Caco-2 (cell line): ENCODE results near the gene SLC35F1. TPM values are rescaled to one million over a fixed set of nuclear protein-coding genes. Genes with fewer than 3 reads are reported as not detected.

ENCODE experiments used
- BruUV-seq: library from RNA; stranded (reverse); fragments of 400-500 nt; replicated peaks from 2 replicates; lab custom pipeline; 2021; lab: Mats Ljungman, UMichigan
- CTCF ChIA-PET: fragments of 300-600 bp; sonication (Branson Sonifier 250); formaldehyde crosslinking; loops from one replicate; lab custom pipeline; 2022; ENCODE audit warnings: antibody characterized with exemption; lab: Charles Lee
- POLR2A ChIA-PET: fragments of 300-600 bp; sonication (Branson Sonifier 250); formaldehyde crosslinking; loops from one replicate; lab custom pipeline; 2022; ENCODE audit warnings: antibody characterized with exemption; lab: Charles Lee
- DNase-seq, 2 experiments: peaks; one replicate each; pipeline versions ENCODE4 v3.0.0 to v3.0.0-alpha.2; 2020 to 2022
- H3K27me3 ChIP-seq: replicated peaks from 2 replicates; pipeline ENCODE4 v1.6.0; 2011; ENCODE audit warnings: low read length; ENCODE audit not compliant: control insufficient read depth, insufficient read depth
- H3K36me3 ChIP-seq: 2 replicates; pipeline ENCODE4 v1.5.1; 2011; ENCODE audit warnings: low read length; ENCODE audit not compliant: control insufficient read depth, insufficient read depth
- H3K4me1 ChIP-seq: fragments of 250-450 bp; sonication (Bioruptor Pico); 2 replicates; pipeline ENCODE4 v1.5.1; 2020; ENCODE audit warnings: mild to moderate bottlenecking
- H3K4me3 ChIP-seq: 2 replicates; pipeline ENCODE4 v1.5.1; 2011; ENCODE audit warnings: low read depth, mild to moderate bottlenecking, control low read depth, low read length
- H3K9me3 ChIP-seq: fragments of 250-450 bp; sonication (Bioruptor Pico); 2 replicates; pipeline ENCODE4 v1.5.1; 2020; ENCODE audit warnings: mild to moderate bottlenecking, moderate library complexity
- H3K27ac Mint-ChIP-seq: one replicate; pipeline ENCODE4 v1.8.0; 2022; ENCODE audit warnings: mixed read lengths; ENCODE audit not compliant: unreplicated experiment
- H3K27me3 Mint-ChIP-seq: one replicate; pipeline ENCODE4 v1.8.0; 2022; ENCODE audit warnings: mixed read lengths; ENCODE audit not compliant: insufficient read depth, unreplicated experiment
- H3K36me3 Mint-ChIP-seq: one replicate; pipeline ENCODE4 v1.8.0; 2022; ENCODE audit warnings: mild to moderate bottlenecking, mixed read lengths; ENCODE audit not compliant: insufficient read depth, unreplicated experiment
- H3K4me1 Mint-ChIP-seq: one replicate; pipeline ENCODE4 v1.8.0; 2022; ENCODE audit warnings: low read depth, mixed read lengths; ENCODE audit not compliant: unreplicated experiment
- H3K4me3 Mint-ChIP-seq: one replicate; pipeline ENCODE4 v1.8.0; 2022; ENCODE audit warnings: mild to moderate bottlenecking, moderate library complexity, mixed read lengths; ENCODE audit not compliant: unreplicated experiment
- H3K9me3 Mint-ChIP-seq: one replicate; pipeline ENCODE4 v1.8.0; 2022; ENCODE audit warnings: mixed read lengths; ENCODE audit not compliant: unreplicated experiment
- CTCF ChIP-seq, 2 experiments: fragments of 200-600 bp in 1 of 2; IDR thresholded peaks; 1 replicate in 1 of 2; 2 replicates in 1 of 2; pipeline versions ENCODE4 v1.5.1 to v1.8.0; 2011 to 2022; ENCODE audit warnings: antibody characterized with exemption in 1 of 2, control low read depth in 1 of 2, inconsistent platforms in 1 of 2, low read depth in 1 of 2, low read length in 1 of 2, mild to moderate bottlenecking in 1 of 2, moderate library complexity in 1 of 2; ENCODE audit not compliant: insufficient read depth in 1 of 2, severe bottlenecking in 1 of 2, unreplicated experiment in 1 of 2
- intact Hi-C: fragments of 100-400 bp; cut with micrococcal nuclease; formaldehyde crosslinking; loops from one replicate; pipeline ENCODE4 v1.10.0; 2022; ENCODE audit not compliant: unreplicated experiment
- total RNA-seq: library from RNA; stranded (reverse); gene quantifications from 2 replicates; pipeline ENCODE4 v1.2.3, GENCODE V29; 2022

SLC35F1 gene
- total RNA-seq, 1 experiment from 2014 or later = not detected

GRCh38 chr6:118313762-118314161 lies 406.7 kb downstream of the SLC35F1 start:
- intact Hi-C loops = no loop called here

GRCh38 chr6:118316796-118317384 lies 409.8 kb downstream of the SLC35F1 start:
- intact Hi-C loops = no loop called here
- H3K27ac Mint-ChIP-seq = no peak overlapping the region

More at GRCh38 chr6:118313762-118314161, 406.7 kb downstream of the SLC35F1 start:
- no peak for DNase-seq
- BruUV-seq = no TSS peak
- Histone ChIP-seq H3K36me3 (no peaks in the 10 kb centered on the region), H3K4me3 (no peak overlapping the region), H3K27me3 (no peaks in the 10 kb centered on the region), H3K9me3 (no peaks in the 10 kb centered on the region), H3K4me1 (no peaks in the 10 kb centered on the region)
- no peak for TF ChIP-seq CTCF (IDR thresholded peaks at IDR 0.05; ENCODE audit: insufficient read depth in 1 of 2, low read depth in 1 of 2, low read length in 1 of 2, severe bottlenecking in 1 of 2, unreplicated experiment in 1 of 2)
- no peaks in the 10 kb centered on the region for H3K9me3 Mint-ChIP-seq
- H3K36me3 Mint-ChIP-seq = no peaks in the 10 kb centered on the region
- no peaks in the 10 kb centered on the region for H3K27me3 Mint-ChIP-seq
- H3K27ac Mint-ChIP-seq = no peak overlapping the region
- ChIA-PET CTCF (no interaction called here), POLR2A (no interaction called here)
- no peak overlapping the region for H3K4me3 Mint-ChIP-seq
- H3K4me1 Mint-ChIP-seq = no peaks in the 10 kb centered on the region

More at GRCh38 chr6:118316796-118317384, 409.8 kb downstream of the SLC35F1 start:
- POLR2A ChIA-PET = no interaction called here
- no TSS peak for BruUV-seq
- CTCF ChIA-PET = no interaction called here
- no peaks in the 10 kb centered on the region for H3K27me3 ChIP-seq
- Mint-ChIP-seq H3K4me3 (no peak overlapping the region), H3K36me3 (no peaks in the 10 kb centered on the region), H3K4me1 (no peaks in the 10 kb centered on the region), H3K27me3 (no peaks in the 10 kb centered on the region), H3K9me3 (no peaks in the 10 kb centered on the region)
- no peaks in the 10 kb centered on the region for H3K36me3 ChIP-seq
- TF ChIP-seq CTCF (IDR thresholded peaks at IDR 0.05; ENCODE audit: insufficient read depth in 1 of 2, low read depth in 1 of 2, low read length in 1 of 2, severe bottlenecking in 1 of 2, unreplicated experiment in 1 of 2) = no peak
- H3K9me3 ChIP-seq = no peaks in the 10 kb centered on the region
- no peaks in the 10 kb centered on the region for H3K4me1 ChIP-seq
- DNase-seq = no peak
- H3K4me3 ChIP-seq = no peak overlapping the region
